HCT116 (cell line): ENCODE results near the gene CCDC61.

Experiments used
- EZH2 ChIP-seq: fragments of 200-600 bp; sonication (generic); IDR thresholded peaks from 2 replicates; pipeline ENCODE4 v1.6.1; 2017; ENCODE audit warnings: antibody characterized with exemption, mixed run types
- POLR2AphosphoS5 ChIP-seq: IDR thresholded peaks from 2 replicates; pipeline ENCODE4 v1.6.1; 2011; ENCODE audit warnings: mild to moderate bottlenecking, low read depth, low read length, moderate library complexity
- TCF7L2 ChIP-seq: IDR thresholded peaks from 2 replicates; pipeline ENCODE4 v1.7.0; 2011; ENCODE audit warnings: borderline replicate concordance, inconsistent platforms; ENCODE audit not compliant: insufficient read depth, insufficient read length; ENCODE audit errors: extremely low read depth
- TF ChIP-seq, protein P1 (sequence below), 3 experiments: fragments of 200-600 bp in 1 of 3; sonication (generic) in 1 of 3; IDR thresholded peaks in 2 of 3; conservative IDR thresholded peaks in 1 of 3; 2 replicates each; pipeline ENCODE4 v1.5.1; 2012 to 2017; ENCODE audit warnings: low read depth in 2 of 3, low read length in 2 of 3, antibody characterized with exemption in 1 of 3, borderline replicate concordance in 1 of 3, control low read depth in 1 of 3, mild to moderate bottlenecking in 1 of 3, mixed read lengths in 1 of 3, mixed run types in 1 of 3, moderate library complexity in 1 of 3; ENCODE audit not compliant: insufficient read depth in 1 of 3

DNA sequence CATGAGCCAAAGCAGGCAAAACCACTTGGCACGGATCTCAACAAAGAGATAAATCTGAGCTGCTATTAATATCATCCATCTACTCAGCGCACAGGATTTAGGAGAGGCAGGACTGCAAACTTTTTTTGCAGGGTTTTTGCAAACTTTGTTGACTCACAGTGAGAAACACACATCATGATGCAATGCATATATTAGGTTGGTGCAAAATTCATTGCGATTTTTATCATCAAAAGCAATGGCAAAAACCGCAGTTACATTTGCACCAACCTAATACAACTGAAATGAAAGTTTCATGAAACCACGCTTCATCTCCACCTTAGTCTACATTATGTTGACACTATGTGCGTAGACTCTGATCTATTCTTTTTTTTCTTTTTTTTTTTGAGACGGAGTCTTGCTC is 17.1 kb upstream of the CCDC61 start:
- TF ChIP-seq POLR2AphosphoS5 (no peak), TCF7L2 (no peak), EZH2 (no peak)
- TF ChIP-seq, protein P1, sequence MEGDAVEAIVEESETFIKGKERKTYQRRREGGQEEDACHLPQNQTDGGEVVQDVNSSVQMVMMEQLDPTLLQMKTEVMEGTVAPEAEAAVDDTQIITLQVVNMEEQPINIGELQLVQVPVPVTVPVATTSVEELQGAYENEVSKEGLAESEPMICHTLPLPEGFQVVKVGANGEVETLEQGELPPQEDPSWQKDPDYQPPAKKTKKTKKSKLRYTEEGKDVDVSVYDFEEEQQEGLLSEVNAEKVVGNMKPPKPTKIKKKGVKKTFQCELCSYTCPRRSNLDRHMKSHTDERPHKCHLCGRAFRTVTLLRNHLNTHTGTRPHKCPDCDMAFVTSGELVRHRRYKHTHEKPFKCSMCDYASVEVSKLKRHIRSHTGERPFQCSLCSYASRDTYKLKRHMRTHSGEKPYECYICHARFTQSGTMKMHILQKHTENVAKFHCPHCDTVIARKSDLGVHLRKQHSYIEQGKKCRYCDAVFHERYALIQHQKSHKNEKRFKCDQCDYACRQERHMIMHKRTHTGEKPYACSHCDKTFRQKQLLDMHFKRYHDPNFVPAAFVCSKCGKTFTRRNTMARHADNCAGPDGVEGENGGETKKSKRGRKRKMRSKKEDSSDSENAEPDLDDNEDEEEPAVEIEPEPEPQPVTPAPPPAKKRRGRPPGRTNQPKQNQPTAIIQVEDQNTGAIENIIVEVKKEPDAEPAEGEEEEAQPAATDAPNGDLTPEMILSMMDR (IDR thresholded peaks at IDR 0.05 in 2 of 3, conservative IDR thresholded peaks at IDR 0.05 in 1 of 3; ENCODE audit: borderline replicate concordance in 1 of 3, insufficient read depth in 1 of 3, low read depth in 2 of 3, low read length in 2 of 3) = no peak
